Fibroblast of lung (primary cell): ENCODE measurements around the gene HBP1. TPM values are rescaled to one million over a fixed set of nuclear protein-coding genes. Genes with fewer than 3 reads are reported as not detected.

Experiments
- DNase-seq, 2 donors: peaks; one replicate each; pipeline versions ENCODE4 v3.0.0 to v3.0.0-alpha.2; 2010; ENCODE audit warnings: low read depth in 2 of 2
- H2AFZ ChIP-seq: 2 replicates; pipeline ENCODE4 v1.5.1; 2012; ENCODE audit warnings: low read length, control low read depth, inconsistent platforms
- H3K27ac ChIP-seq: 2 replicates; pipeline ENCODE4 v1.5.1; 2011; ENCODE audit warnings: low read length, control low read depth; ENCODE audit not compliant: insufficient read depth
- H3K27me3 ChIP-seq: 2 replicates; pipeline ENCODE4 v1.5.1; 2011; ENCODE audit warnings: mild to moderate bottlenecking, low read length; ENCODE audit not compliant: control insufficient read depth, insufficient read depth
- H3K36me3 ChIP-seq: 2 replicates; pipeline ENCODE4 v1.5.1; 2011; ENCODE audit warnings: low read length; ENCODE audit not compliant: control insufficient read depth, insufficient read depth
- H3K4me1 ChIP-seq: 2 replicates; pipeline ENCODE4 v1.5.1; 2011; ENCODE audit warnings: low read length; ENCODE audit not compliant: control insufficient read depth, insufficient read depth; ENCODE audit errors: extremely low read depth
- H3K4me2 ChIP-seq: 2 replicates; pipeline ENCODE4 v1.5.1; 2011; ENCODE audit warnings: low read length, control low read depth; ENCODE audit not compliant: insufficient read depth; ENCODE audit errors: extremely low read depth
- H3K4me3 ChIP-seq, 4 experiments: fragments of 200-600 bp in 1 of 4; sonication (generic) in 1 of 4; replicated peaks in 1 of 4; 2 replicates each; pipeline ENCODE4 v1.5.1; 2011 to 2016; ENCODE audit warnings: low read length in 4 of 4, low read depth in 3 of 4, mild to moderate bottlenecking in 3 of 4, control low read depth in 2 of 4, inconsistent platforms in 1 of 4, mixed read lengths in 1 of 4; ENCODE audit not compliant: insufficient read depth in 1 of 4; ENCODE audit errors: control extremely low read depth in 1 of 4
- H3K79me2 ChIP-seq: 2 replicates; pipeline ENCODE4 v1.5.1; 2012; ENCODE audit warnings: mild to moderate bottlenecking, low read length, inconsistent platforms; ENCODE audit not compliant: control insufficient read depth, insufficient read depth
- H3K9ac ChIP-seq: 2 replicates; pipeline ENCODE4 v1.5.1; 2011; ENCODE audit warnings: mild to moderate bottlenecking, low read length, control low read depth; ENCODE audit not compliant: insufficient read depth
- H3K9me3 ChIP-seq: 2 replicates; pipeline ENCODE4 v1.5.1; 2012; ENCODE audit warnings: low read depth, low read length; ENCODE audit not compliant: control insufficient read depth, insufficient read depth
- H4K20me1 ChIP-seq: 2 replicates; pipeline ENCODE4 v1.5.1; 2011; ENCODE audit warnings: low read length; ENCODE audit not compliant: control insufficient read depth, insufficient read depth; ENCODE audit errors: extremely low read depth
- CTCF ChIP-seq, 2 donors: IDR thresholded peaks in 1 of 2; conservative IDR thresholded peaks in 1 of 2; 1 replicate in 1 of 2; 2 replicates in 1 of 2; pipeline ENCODE4 v1.5.1; 2011 to 2012; ENCODE audit warnings: low read length in 2 of 2, control low read depth in 1 of 2, inconsistent platforms in 1 of 2, low read depth in 1 of 2, mild to moderate bottlenecking in 1 of 2
- EZH2 ChIP-seq: IDR thresholded peaks from 2 replicates; pipeline ENCODE4 v1.5.1; 2012; ENCODE audit warnings: low read length, control low read depth, mild to moderate bottlenecking; ENCODE audit errors: missing control alignments
- polyA plus RNA-seq, 2 donors: library from polyadenylated mRNA; depleted of rRNA in 1 of 2; stranded (reverse) in 1 of 2; unstranded in 1 of 2; fragments of >200 nt; gene quantifications; 2 replicates each; pipeline ENCODE4 v1.2.1, GENCODE V29; 2011 to 2012; ENCODE audit warnings: missing spikeins in 1 of 2
- total RNA-seq: library from RNA; depleted of rRNA; stranded (reverse); fragments of >200 nt; gene quantifications from 2 replicates; pipeline ENCODE4 v1.2.1, GENCODE V29; 2014

Gene HBP1
- total and polyA plus RNA-seq, 2 donors (not counting 1 experiment from before 2014, with no cell fraction given), result 72.9 to 122 TPM

- Histone ChIP-seq H3K4me3 (no peak overlapping the region), H2AFZ (no peak overlapping the region), H3K9ac (no peak overlapping the region), H3K4me1 (no peaks in the 10 kb centered on the region), H3K79me2 (no peaks in the 10 kb centered on the region), H3K4me2 (no peak overlapping the region), H4K20me1 (no peaks in the 10 kb centered on the region), H3K36me3 (no peaks in the 10 kb centered on the region), H3K27me3 (no peaks in the 10 kb centered on the region), H3K9me3 (no peaks in the 10 kb centered on the region), H3K27ac (no peak overlapping the region)
- TF ChIP-seq CTCF (conservative IDR thresholded peaks at IDR 0.05 in 1 of 2, IDR thresholded peaks at IDR 0.05 in 1 of 2; ENCODE audit: low read depth in 1 of 2, low read length in 2 of 2) (no peak), EZH2 (no peak)
- DNase-seq, result no peak
Observed at GRCh38 chr7:107212725-107213124, 43.9 kb downstream of the HBP1 start.

GRCh38 chr7:107213193-107213788, 44.5 kb downstream of the HBP1 start:
- no peak overlapping the region for H3K9ac ChIP-seq

GRCh38 chr7:107213945-107214344, 45.1 kb downstream of the HBP1 start:
- DNase-seq, result no peak
- no peaks in the 10 kb centered on the region for H3K27me3 ChIP-seq
- no peaks in the 10 kb centered on the region for H3K36me3 ChIP-seq
- H3K79me2 ChIP-seq, result no peaks in the 10 kb centered on the region
- H2AFZ ChIP-seq, result no peak overlapping the region
- H4K20me1 ChIP-seq, result no peaks in the 10 kb centered on the region
- no peak overlapping the region for H3K4me3 ChIP-seq
- no peak overlapping the region for H3K27ac ChIP-seq
- no peak overlapping the region for H3K4me2 ChIP-seq
- H3K9ac ChIP-seq, result no peak overlapping the region
- no peaks in the 10 kb centered on the region for H3K9me3 ChIP-seq
- no peak for TF ChIP-seq EZH2
- TF ChIP-seq CTCF (conservative IDR thresholded peaks at IDR 0.05 in 1 of 2, IDR thresholded peaks at IDR 0.05 in 1 of 2; ENCODE audit: low read depth in 1 of 2, low read length in 2 of 2), result no peak
- H3K4me1 ChIP-seq, result no peaks in the 10 kb centered on the region

More at GRCh38 chr7:107213193-107213788, 44.5 kb downstream of the HBP1 start:
- no peaks in the 10 kb centered on the region for H3K9me3 ChIP-seq
- no peaks in the 10 kb centered on the region for H3K79me2 ChIP-seq
- H3K4me1 ChIP-seq, result no peaks in the 10 kb centered on the region
- no peak overlapping the region for H3K27ac ChIP-seq
- TF ChIP-seq CTCF (conservative IDR thresholded peaks at IDR 0.05 in 1 of 2, IDR thresholded peaks at IDR 0.05 in 1 of 2; ENCODE audit: low read depth in 1 of 2, low read length in 2 of 2) (no peak), EZH2 (no peak)
- H3K4me3 ChIP-seq, result no peak overlapping the region
- H3K36me3 ChIP-seq, result no peaks in the 10 kb centered on the region
- no peak for DNase-seq
- H4K20me1 ChIP-seq, result no peaks in the 10 kb centered on the region
- H3K4me2 ChIP-seq, result no peak overlapping the region
- H2AFZ ChIP-seq, result no peak overlapping the region
- H3K27me3 ChIP-seq, result no peaks in the 10 kb centered on the region
